Keratinocyte (primary cell): ENCODE data around the gene SCN8A. TPM values are rescaled to one million over a fixed set of nuclear protein-coding genes. Genes with fewer than 3 reads are reported as not detected.

Experiments used
- DNase-seq: peaks from one replicate; pipeline ENCODE4 v3.0.0-alpha.2; 2011; ENCODE audit warnings: low read depth, missing footprints, low spot score
- FAIRE-seq: peaks from 2 replicates; lab custom pipeline; 2011; peaks lifted over from hg19 to GRCh38; lab: Jason Lieb, UNC
- H2AFZ ChIP-seq: 2 replicates; pipeline ENCODE4 v1.6.0; 2012; ENCODE audit warnings: low read length, control low read depth, inconsistent platforms; ENCODE audit not compliant: control insufficient read depth
- H3K27ac ChIP-seq: 2 replicates; pipeline ENCODE4 v1.5.1; 2011; ENCODE audit warnings: low read length; ENCODE audit not compliant: control insufficient read depth, insufficient read depth
- H3K27me3 ChIP-seq: 3 replicates; pipeline ENCODE4 v1.6.0; 2011; ENCODE audit warnings: low read length; ENCODE audit not compliant: control insufficient read depth, insufficient read depth; ENCODE audit errors: extremely low read depth
- H3K36me3 ChIP-seq, 2 experiments: 2 replicates in 1 of 2; 3 replicates in 1 of 2; pipeline ENCODE4 v1.5.1; 2011; ENCODE audit warnings: low read length in 2 of 2, mild to moderate bottlenecking in 1 of 2; ENCODE audit not compliant: control insufficient read depth in 2 of 2, insufficient read depth in 2 of 2; ENCODE audit errors: extremely low read depth in 1 of 2
- H3K4me1 ChIP-seq: 3 replicates; pipeline ENCODE4 v1.5.1; 2011; ENCODE audit warnings: low read length; ENCODE audit not compliant: control insufficient read depth, insufficient read depth; ENCODE audit errors: extremely low read depth
- H3K4me2 ChIP-seq: 3 replicates; pipeline ENCODE4 v1.6.0; 2011; ENCODE audit warnings: low read depth, low read length; ENCODE audit not compliant: control insufficient read depth, insufficient read depth; ENCODE audit errors: extremely low read depth
- H3K4me3 ChIP-seq, 3 experiments: fragments of 200-600 bp in 1 of 3; sonication (generic) in 1 of 3; 2 replicates in 2 of 3; 3 replicates in 1 of 3; pipeline ENCODE4 v1.5.1; 2011 to 2016; ENCODE audit warnings: low read length in 3 of 3, mild to moderate bottlenecking in 3 of 3, control low read depth in 2 of 3, inconsistent platforms in 1 of 3, low read depth in 1 of 3, mixed read lengths in 1 of 3, mixed run types in 1 of 3, moderate library complexity in 1 of 3; ENCODE audit not compliant: control insufficient read depth in 2 of 3, insufficient read depth in 2 of 3; ENCODE audit errors: extremely low read depth in 1 of 3
- H3K79me2 ChIP-seq: 2 replicates; pipeline ENCODE4 v1.6.0; 2012; ENCODE audit warnings: low read length; ENCODE audit not compliant: control insufficient read depth, insufficient read depth
- H3K9ac ChIP-seq: 3 replicates; pipeline ENCODE4 v1.6.0; 2011; ENCODE audit warnings: low read length; ENCODE audit not compliant: control insufficient read depth, insufficient read depth; ENCODE audit errors: extremely low read depth
- H3K9me1 ChIP-seq: 3 replicates; pipeline ENCODE4 v1.6.0; 2011; ENCODE audit warnings: low read length; ENCODE audit not compliant: control insufficient read depth, insufficient read depth; ENCODE audit errors: extremely low read depth
- H3K9me3 ChIP-seq: 2 replicates; pipeline ENCODE4 v1.5.1; 2012; ENCODE audit warnings: low read depth, low read length; ENCODE audit not compliant: control insufficient read depth
- H4K20me1 ChIP-seq: 3 replicates; pipeline ENCODE4 v1.6.0; 2011; ENCODE audit warnings: low read length; ENCODE audit not compliant: control insufficient read depth, insufficient read depth; ENCODE audit errors: extremely low read depth
- EZH2 ChIP-seq: IDR thresholded peaks from one replicate; pipeline ENCODE4 v1.6.1; 2012; ENCODE audit warnings: inconsistent platforms, mild to moderate bottlenecking, low read length, moderate library complexity
- dilution Hi-C: fragments of 300-500 bp; cut with MboI; formaldehyde crosslinking; loops from one replicate; pipeline ENCODE4 v1.7.0; 2020; ENCODE audit warnings: low sequenced_read_pairs; ENCODE audit not compliant: extremely low pct_ligation_motif_present
- polyA plus RNA-seq, 5 experiments: library from polyadenylated mRNA; depleted of rRNA in 3 of 5; stranded (reverse) in 3 of 5; stranded (forward) in 1 of 5; unstranded in 1 of 5; fragments of >200 nt; gene quantifications; 1 replicate in 1 of 5; 2 replicates in 3 of 5; 3 replicates in 1 of 5; pipeline versions ENCODE4 v1.2.1 to v1.2.3, GENCODE V29; 2011 to 2012; ENCODE audit warnings: missing spikeins in 2 of 5, low read depth in 1 of 5, low replicate concordance in 1 of 5
- TF ChIP-seq, protein P1 (sequence below), 3 experiments: IDR thresholded peaks in 1 of 3; conservative IDR thresholded peaks in 1 of 3; optimal IDR thresholded peaks in 1 of 3; 2 replicates in 2 of 3; 3 replicates in 1 of 3; pipeline versions ENCODE3 to v1.5.1; 2011; ENCODE audit warnings: low read length in 3 of 3, mild to moderate bottlenecking in 3 of 3, moderate library complexity in 2 of 3, control low read depth in 1 of 3, inconsistent platforms in 1 of 3; ENCODE audit not compliant: insufficient read depth in 2 of 3; ENCODE audit errors: extremely low read depth in 1 of 3

SCN8A gene
- polyA plus RNA-seq, 1 donor (not counting 4 experiments of a cell fraction or from before 2014, with no cell fraction given): 1.1 TPM

DNA sequence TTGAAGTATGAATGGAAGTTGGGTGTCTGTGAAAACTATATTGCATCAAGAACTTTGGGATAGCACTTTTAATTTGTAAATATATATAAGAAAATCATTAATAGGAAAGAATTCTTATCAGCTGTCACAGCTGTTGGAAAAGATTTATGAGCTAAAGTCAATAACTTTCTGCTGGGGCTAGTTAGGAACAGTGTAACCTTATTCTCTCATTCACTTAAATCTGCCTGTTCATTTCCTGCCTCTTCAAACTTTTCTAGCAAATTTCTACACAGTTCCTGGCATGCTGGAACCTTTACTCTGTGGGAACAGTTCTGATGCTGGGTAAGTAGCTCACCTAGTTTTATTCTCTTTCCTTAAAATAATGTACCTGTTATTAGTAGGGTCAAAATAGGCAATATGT lies 109.9 kb downstream of the SCN8A start:
- no peaks in the 10 kb centered on the region for H3K79me2 ChIP-seq
- dilution Hi-C loops: no loop called here
- no peaks in the 10 kb centered on the region for H3K4me1 ChIP-seq
- no peak overlapping the region for H3K9ac ChIP-seq
- no peak overlapping the region for H2AFZ ChIP-seq
- H3K36me3 ChIP-seq: no peaks in the 10 kb centered on the region
- no peak overlapping the region for H3K27ac ChIP-seq
- TF ChIP-seq, protein P1, sequence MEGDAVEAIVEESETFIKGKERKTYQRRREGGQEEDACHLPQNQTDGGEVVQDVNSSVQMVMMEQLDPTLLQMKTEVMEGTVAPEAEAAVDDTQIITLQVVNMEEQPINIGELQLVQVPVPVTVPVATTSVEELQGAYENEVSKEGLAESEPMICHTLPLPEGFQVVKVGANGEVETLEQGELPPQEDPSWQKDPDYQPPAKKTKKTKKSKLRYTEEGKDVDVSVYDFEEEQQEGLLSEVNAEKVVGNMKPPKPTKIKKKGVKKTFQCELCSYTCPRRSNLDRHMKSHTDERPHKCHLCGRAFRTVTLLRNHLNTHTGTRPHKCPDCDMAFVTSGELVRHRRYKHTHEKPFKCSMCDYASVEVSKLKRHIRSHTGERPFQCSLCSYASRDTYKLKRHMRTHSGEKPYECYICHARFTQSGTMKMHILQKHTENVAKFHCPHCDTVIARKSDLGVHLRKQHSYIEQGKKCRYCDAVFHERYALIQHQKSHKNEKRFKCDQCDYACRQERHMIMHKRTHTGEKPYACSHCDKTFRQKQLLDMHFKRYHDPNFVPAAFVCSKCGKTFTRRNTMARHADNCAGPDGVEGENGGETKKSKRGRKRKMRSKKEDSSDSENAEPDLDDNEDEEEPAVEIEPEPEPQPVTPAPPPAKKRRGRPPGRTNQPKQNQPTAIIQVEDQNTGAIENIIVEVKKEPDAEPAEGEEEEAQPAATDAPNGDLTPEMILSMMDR (optimal IDR thresholded peaks at IDR 0.05 in 1 of 3, IDR thresholded peaks at IDR 0.05 in 1 of 3, conservative IDR thresholded peaks at IDR 0.05 in 1 of 3; ENCODE audit: extremely low read depth in 1 of 3, insufficient read depth in 2 of 3, low read length in 3 of 3): no peak
- TF ChIP-seq EZH2: no peak
- no peak overlapping the region for H3K4me3 ChIP-seq
- H3K9me1 ChIP-seq: no peaks in the 10 kb centered on the region
- H3K27me3 ChIP-seq: peaks cover 3% of the 10 kb centered on the region
- DNase-seq (no peak), FAIRE-seq (no peak)
- no peak overlapping the region for H3K4me2 ChIP-seq
- no peaks in the 10 kb centered on the region for H4K20me1 ChIP-seq
- no peaks in the 10 kb centered on the region for H3K9me3 ChIP-seq

DNA sequence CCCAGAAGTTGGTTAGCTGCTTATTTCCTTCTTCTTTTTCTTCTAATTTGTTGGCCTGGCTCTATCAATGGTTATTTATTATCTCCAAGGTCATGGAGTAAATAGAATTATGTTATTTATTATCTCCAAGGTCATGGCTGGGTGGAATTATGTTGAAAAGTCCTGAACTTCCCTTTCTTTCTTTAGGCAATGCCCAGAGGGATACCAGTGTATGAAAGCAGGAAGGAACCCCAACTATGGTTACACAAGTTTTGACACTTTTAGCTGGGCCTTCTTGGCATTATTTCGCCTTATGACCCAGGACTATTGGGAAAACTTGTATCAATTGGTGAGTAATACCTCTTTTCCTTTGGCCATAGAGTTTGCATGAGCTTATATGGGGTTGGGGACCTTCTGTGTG lies 111.6 kb downstream of the SCN8A start:
- Histone ChIP-seq H3K4me2 (no peak overlapping the region), H3K9ac (no peak overlapping the region), H3K27ac (no peak overlapping the region), H3K36me3 (no peaks in the 10 kb centered on the region), H4K20me1 (no peaks in the 10 kb centered on the region), H3K4me1 (no peaks in the 10 kb centered on the region), H3K9me3 (no peaks in the 10 kb centered on the region), H3K9me1 (no peaks in the 10 kb centered on the region), H3K27me3 (peaks cover 3% of the 10 kb centered on the region), H3K79me2 (no peaks in the 10 kb centered on the region), H2AFZ (no peak overlapping the region), H3K4me3 (no peak overlapping the region)
- no peak for FAIRE-seq
- dilution Hi-C loops: no loop called here
- TF ChIP-seq, protein P1 (optimal IDR thresholded peaks at IDR 0.05 in 1 of 3, IDR thresholded peaks at IDR 0.05 in 1 of 3, conservative IDR thresholded peaks at IDR 0.05 in 1 of 3; ENCODE audit: extremely low read depth in 1 of 3, insufficient read depth in 2 of 3, low read length in 3 of 3): no peak
- TF ChIP-seq EZH2: no peak
- DNase-seq: no peak
